Panc1 (cell line): ENCODE results near the gene ADAMTSL3. TPM values are rescaled to one million over a fixed set of nuclear protein-coding genes. Genes with fewer than 3 reads are reported as not detected.

Experiments
- ATAC-seq: fragments of 200-7000 bp; cut with Tn5 transposase; 2 replicates; pipeline ENCODE4 v1.9.1; 2020; ENCODE audit warnings: mild to moderate bottlenecking, moderate library complexity
- BruUV-seq: library from RNA; stranded (reverse); fragments of 400-500 nt; replicated peaks from 2 replicates; lab custom pipeline; 2021; lab: Mats Ljungman, UMichigan
- CTCF ChIA-PET: fragments of 300-600 bp; sonication (Branson Sonifier 250); formaldehyde crosslinking; loops from one replicate; lab custom pipeline; 2022; ENCODE audit warnings: antibody characterized with exemption; lab: Charles Lee
- POLR2A ChIA-PET: fragments of 300-600 bp; sonication (Branson Sonifier 250); formaldehyde crosslinking; loops from one replicate; lab custom pipeline; 2022; ENCODE audit warnings: antibody characterized with exemption; lab: Charles Lee
- DNase-seq: peaks from one replicate; pipeline ENCODE4 v3.0.0-alpha.2; 2010; ENCODE audit warnings: low read depth, low spot score
- H3K27ac ChIP-seq: 2 replicates; pipeline ENCODE4 v1.5.1; 2011; ENCODE audit warnings: mild to moderate bottlenecking, low read length, inconsistent platforms
- H3K27me3 ChIP-seq: fragments of 200-500 bp; sonication (Bioruptor generic); 2 replicates; pipeline ENCODE4 v1.6.0; 2014; ENCODE audit warnings: low read length, inconsistent platforms; ENCODE audit not compliant: control insufficient read depth, insufficient read depth
- H3K36me3 ChIP-seq: fragments of 200-500 bp; sonication (Bioruptor generic); 2 replicates; pipeline ENCODE4 v1.5.1; 2014; ENCODE audit warnings: inconsistent platforms, mild to moderate bottlenecking, low read length, moderate library complexity; ENCODE audit not compliant: control insufficient read depth, insufficient read depth
- H3K4me1 ChIP-seq: 2 replicates; pipeline ENCODE4 v1.5.1; 2011; ENCODE audit warnings: inconsistent platforms, mild to moderate bottlenecking, low read length, moderate library complexity; ENCODE audit not compliant: control insufficient read depth, insufficient read depth
- H3K4me3 ChIP-seq, 2 experiments: 2 replicates each; pipeline ENCODE4 v1.5.1; 2011 to 2012; ENCODE audit warnings: low read depth in 2 of 2, low read length in 2 of 2, mild to moderate bottlenecking in 2 of 2, inconsistent platforms in 1 of 2, moderate library complexity in 1 of 2
- H3K9me3 ChIP-seq: fragments of 200-500 bp; sonication (Bioruptor generic); 2 replicates; pipeline ENCODE4 v1.5.1; 2014; ENCODE audit warnings: low read depth, mild to moderate bottlenecking, inconsistent platforms, low read length, moderate library complexity; ENCODE audit not compliant: control insufficient read depth, insufficient read depth
- CTCF ChIP-seq: fragments of 450-650 bp; IDR thresholded peaks from 2 replicates; pipeline ENCODE4 v1.5.1; 2017; ENCODE audit warnings: mild to moderate bottlenecking
- POLR2AphosphoS5 ChIP-seq: IDR thresholded peaks from 2 replicates; pipeline ENCODE4 v1.6.1; 2012; ENCODE audit warnings: mild to moderate bottlenecking, low read depth, low read length, moderate library complexity
- REST ChIP-seq, 2 experiments: IDR thresholded peaks; 2 replicates each; pipeline ENCODE4 v1.6.1; 2011 to 2012; ENCODE audit warnings: low read depth in 2 of 2, control low read depth in 1 of 2, low read length in 1 of 2, mild to moderate bottlenecking in 1 of 2, moderate library complexity in 1 of 2; ENCODE audit not compliant: insufficient read depth in 1 of 2
- SIN3A ChIP-seq: IDR thresholded peaks from 2 replicates; pipeline ENCODE4 v1.6.1; 2012; ENCODE audit warnings: low read depth, mild to moderate bottlenecking, low read length, moderate library complexity, borderline replicate concordance; ENCODE audit not compliant: insufficient read depth
- TCF7L2 ChIP-seq: IDR thresholded peaks from 2 replicates; pipeline ENCODE4 v1.6.1; 2011; ENCODE audit warnings: mild to moderate bottlenecking, low read depth, low read length, inconsistent platforms
- in situ Hi-C: cut with HindIII; loops from 2 replicates; pipeline ENCODE4 v1.10.0; 2016; ENCODE audit warnings: low sequenced_read_pairs, low pct_unique_long_range_greater_than_20kb
- intact Hi-C: fragments of 100-400 bp; cut with micrococcal nuclease; formaldehyde crosslinking; loops from one replicate; pipeline ENCODE4 v1.10.0; 2022; ENCODE audit not compliant: unreplicated experiment
- total RNA-seq: library from RNA; stranded (reverse); gene quantifications from one replicate; pipeline ENCODE4 v1.2.1, GENCODE V29; 2021; ENCODE audit not compliant: unreplicated experiment

Gene ADAMTSL3
- total RNA-seq, 1 experiment from 2014 or later, result not detected

GRCh38 chr15:83612898-83613635 lies 40.9 kb upstream of the ADAMTSL3 start:
- Histone ChIP-seq H3K36me3 (no peaks in the 10 kb centered on the region), H3K27ac (no peak overlapping the region), H3K9me3 (no peaks in the 10 kb centered on the region), H3K4me3 (no peak overlapping the region), H3K4me1 (no peaks in the 10 kb centered on the region), H3K27me3 (no peaks in the 10 kb centered on the region)
- in situ Hi-C loops (no loop called here), intact Hi-C loops (no loop called here)
- no TSS peak for BruUV-seq
- CTCF ChIA-PET, result no interaction called here
- POLR2A ChIA-PET, result no interaction called here
- ATAC-seq (no peak), DNase-seq (no peak)
- TF ChIP-seq TCF7L2 (no peak), REST (IDR thresholded peaks at IDR 0.05; ENCODE audit: insufficient read depth in 1 of 2, low read depth in 2 of 2, low read length in 1 of 2) (no peak), SIN3A (no peak), POLR2AphosphoS5 (no peak), CTCF (no peak)

- POLR2A ChIA-PET, result no interaction called here
- Histone ChIP-seq H3K4me1 (no peaks in the 10 kb centered on the region), H3K9me3 (no peaks in the 10 kb centered on the region), H3K36me3 (no peaks in the 10 kb centered on the region), H3K27ac (no peak overlapping the region), H3K27me3 (no peaks in the 10 kb centered on the region), H3K4me3 (no peak overlapping the region)
- TF ChIP-seq SIN3A, result no peak
- TF ChIP-seq TCF7L2, result no peak
- TF ChIP-seq CTCF, result no peak
- TF ChIP-seq POLR2AphosphoS5, result no peak
- CTCF ChIA-PET, result no interaction called here
- in situ Hi-C loops (no loop called here), intact Hi-C loops (no loop called here)
- no TSS peak for BruUV-seq
- DNase-seq (no peak), ATAC-seq (no peak)
Observed at GRCh38 chr15:83613714-83614113, 40.2 kb upstream of the ADAMTSL3 start.
